PC-9 (cell line): Measurements from ENCODE around the gene AQP12B. TPM values are rescaled to one million over a fixed set of nuclear protein-coding genes. Genes with fewer than 3 reads are reported as not detected.
"Not testable (repeated sequence)": the region's sequence is repeated elsewhere in the genome, so short reads cannot be mapped to it uniquely, and the experiment has no call there.

Experiments
- BruUV-seq: library from RNA; stranded (reverse); fragments of 400-500 nt; replicated peaks from 2 replicates; lab custom pipeline; 2021; lab: Mats Ljungman, UMichigan
- CTCF ChIA-PET: fragments of 300-600 bp; sonication (Branson Sonifier 250); formaldehyde crosslinking; loops from one replicate; lab custom pipeline; 2022; ENCODE audit warnings: antibody characterized with exemption; lab: Charles Lee
- POLR2A ChIA-PET: fragments of 300-600 bp; sonication (Branson Sonifier 250); formaldehyde crosslinking; loops from one replicate; lab custom pipeline; 2022; ENCODE audit warnings: antibody characterized with exemption; ENCODE audit not compliant: unreplicated experiment; lab: Charles Lee
- DNase-seq, 2 experiments: peaks; one replicate each; pipeline versions ENCODE4 v3.0.0 to v3.0.0-alpha.2; 2015 to 2022; ENCODE audit warnings: mixed read lengths in 1 of 2
- H2AFZ ChIP-seq: fragments of 200-600 bp; sonication (generic); 2 replicates; pipeline ENCODE4 v1.8.1; 2017; ENCODE audit warnings: antibody characterized with exemption
- H3F3A ChIP-seq: fragments of 200-600 bp; sonication (generic); 2 replicates; pipeline ENCODE4 v1.8.1; 2017; ENCODE audit warnings: antibody characterized with exemption, mild to moderate bottlenecking, low read depth; ENCODE audit not compliant: insufficient read depth
- H3K27ac ChIP-seq: fragments of 200-600 bp; sonication (generic); 2 replicates; pipeline ENCODE4 v1.6.1; 2016; ENCODE audit warnings: mixed run types
- H3K27me3 ChIP-seq: fragments of 200-600 bp; sonication (generic); 2 replicates; pipeline ENCODE4 v1.6.1; 2016; ENCODE audit warnings: low read depth, mixed run types; ENCODE audit not compliant: insufficient read depth
- H3K36me3 ChIP-seq: fragments of 200-600 bp; sonication (generic); 2 replicates; pipeline ENCODE4 v1.6.1; 2016; ENCODE audit warnings: low read depth, mixed run types
- H3K4me1 ChIP-seq: fragments of 200-600 bp; sonication (generic); replicated peaks from 2 replicates; pipeline ENCODE4 v1.6.1; 2016; ENCODE audit warnings: mixed run types; ENCODE audit not compliant: insufficient read depth
- H3K4me2 ChIP-seq: fragments of 200-600 bp; sonication (generic); 2 replicates; pipeline ENCODE4 v1.6.1; 2017; ENCODE audit warnings: mixed run types
- H3K4me3 ChIP-seq: fragments of 200-600 bp; sonication (generic); 2 replicates; pipeline ENCODE4 v1.6.1; 2016; ENCODE audit warnings: mixed run types
- H3K79me2 ChIP-seq: fragments of 200-600 bp; sonication (generic); 2 replicates; pipeline ENCODE4 v1.6.1; 2017; ENCODE audit warnings: low read depth, mixed run types
- H3K9me2 ChIP-seq: fragments of 200-600 bp; sonication (generic); 2 replicates; pipeline ENCODE4 v1.8.1; 2017; ENCODE audit warnings: mild to moderate bottlenecking; ENCODE audit not compliant: insufficient read depth
- H3K9me3 ChIP-seq: fragments of 200-600 bp; sonication (generic); 2 replicates; pipeline ENCODE4 v1.8.1; 2016; ENCODE audit warnings: low read depth; ENCODE audit not compliant: insufficient read depth
- H4K20me1 ChIP-seq: fragments of 200-600 bp; sonication (generic); 2 replicates; pipeline ENCODE4 v1.8.1; 2017; ENCODE audit not compliant: insufficient read depth
- intact Hi-C: fragments of 100-400 bp; cut with micrococcal nuclease; formaldehyde crosslinking; loops from one replicate; pipeline ENCODE4 v1.10.0; 2022; ENCODE audit not compliant: unreplicated experiment
- total RNA-seq: library from RNA; stranded (reverse); gene quantifications from 2 replicates; pipeline ENCODE4 v1.2.3, GENCODE V29; 2021

The AQP12B gene
- total RNA-seq, 1 experiment from 2014 or later = not detected

DNA sequence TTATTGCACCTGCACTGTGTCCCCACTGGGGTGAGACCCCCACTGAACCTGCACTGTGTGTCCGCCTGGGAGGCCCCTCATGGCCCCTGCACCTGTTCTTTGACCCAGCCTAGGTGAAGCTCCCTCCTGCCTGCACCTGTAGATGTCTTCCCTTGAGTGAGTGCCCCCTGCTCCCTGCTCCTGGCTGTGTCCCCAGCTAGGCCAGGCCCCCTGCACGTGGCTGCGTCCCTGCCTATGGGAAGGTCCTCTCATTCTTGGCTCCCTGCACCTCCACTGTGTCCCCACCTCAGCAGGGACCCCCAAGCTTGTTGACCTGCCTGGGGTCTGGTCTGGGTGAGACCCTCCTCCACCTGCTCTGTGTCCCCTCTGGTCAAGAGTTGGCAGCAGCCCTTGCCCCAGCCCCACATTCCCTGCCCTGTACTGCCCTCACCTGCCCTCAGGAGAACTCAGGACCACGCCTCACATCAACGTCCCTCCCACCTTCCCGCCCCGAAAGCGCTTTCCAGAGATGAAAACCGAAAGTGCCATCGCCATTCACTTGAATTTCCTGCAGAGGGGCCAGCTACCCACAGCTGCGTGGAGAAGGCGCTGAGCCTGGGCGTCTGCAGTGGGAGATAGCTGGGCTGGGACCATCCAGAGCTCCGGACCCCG is 769 bp upstream of the AQP12B start:
- H3K27ac ChIP-seq, POLR2A ChIA-PET, H3K79me2 ChIP-seq, intact Hi-C loops, H2AFZ ChIP-seq, H3K9me2 ChIP-seq, H3K36me3 ChIP-seq, CTCF ChIA-PET, H3K4me2 ChIP-seq, H3K4me3 ChIP-seq, H3F3A ChIP-seq, H3K9me3 ChIP-seq, DNase-seq, H3K4me1 ChIP-seq, H4K20me1 ChIP-seq, BruUV-seq: not testable (repeated sequence)
- H3K27me3 ChIP-seq = peaks cover 38% of the 10 kb centered on the region

DNA sequence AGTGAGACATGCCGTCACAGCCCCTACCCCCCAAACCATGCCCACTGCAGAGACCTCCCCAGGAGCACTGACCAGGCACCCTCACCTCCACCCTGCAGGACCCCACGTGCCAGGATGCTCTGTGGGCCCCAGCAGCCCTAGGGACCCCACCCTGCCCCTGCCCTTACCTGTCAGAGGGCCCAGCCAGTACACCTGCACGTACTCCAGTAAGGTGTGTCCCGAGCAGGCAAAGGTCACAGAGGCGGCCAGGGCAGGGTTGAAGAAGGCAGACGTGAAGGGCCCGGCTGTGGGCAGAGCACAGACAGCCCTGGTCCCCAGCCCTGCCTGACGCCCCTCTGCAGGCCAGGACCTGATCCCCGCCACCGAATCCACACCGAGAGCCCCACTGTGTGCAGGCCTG is 2.5 kb downstream of the AQP12B start:
- H3K4me2 ChIP-seq, H3K36me3 ChIP-seq, H2AFZ ChIP-seq, H4K20me1 ChIP-seq, H3K9me3 ChIP-seq, H3K79me2 ChIP-seq, H3K4me3 ChIP-seq, POLR2A ChIA-PET, H3K27me3 ChIP-seq, intact Hi-C loops, H3K27ac ChIP-seq, CTCF ChIA-PET, DNase-seq, H3K4me1 ChIP-seq, H3F3A ChIP-seq, H3K9me2 ChIP-seq, BruUV-seq: not testable (repeated sequence)

DNA sequence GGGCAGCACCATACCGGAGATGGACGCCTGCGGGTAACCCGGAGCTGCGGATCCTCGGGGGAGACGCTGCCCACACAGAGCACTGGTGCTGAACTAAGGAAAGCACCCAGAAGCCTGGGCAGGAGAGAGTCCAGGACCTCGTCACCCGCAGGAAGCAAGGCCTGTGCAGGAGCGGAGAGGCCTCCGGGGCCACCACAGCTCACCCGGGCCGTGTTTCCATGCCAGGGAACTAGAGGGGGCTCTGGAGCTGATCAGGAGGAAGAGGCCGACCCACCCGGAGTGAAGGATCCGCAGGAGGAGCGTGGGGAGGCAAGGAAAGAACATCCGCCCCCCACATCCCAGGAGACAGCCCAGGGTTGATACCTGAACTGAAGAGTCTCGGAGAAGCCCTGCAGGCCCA is 3.8 kb downstream of the AQP12B start:
- H3K4me2 ChIP-seq, CTCF ChIA-PET, intact Hi-C loops: not testable (repeated sequence)

DNA sequence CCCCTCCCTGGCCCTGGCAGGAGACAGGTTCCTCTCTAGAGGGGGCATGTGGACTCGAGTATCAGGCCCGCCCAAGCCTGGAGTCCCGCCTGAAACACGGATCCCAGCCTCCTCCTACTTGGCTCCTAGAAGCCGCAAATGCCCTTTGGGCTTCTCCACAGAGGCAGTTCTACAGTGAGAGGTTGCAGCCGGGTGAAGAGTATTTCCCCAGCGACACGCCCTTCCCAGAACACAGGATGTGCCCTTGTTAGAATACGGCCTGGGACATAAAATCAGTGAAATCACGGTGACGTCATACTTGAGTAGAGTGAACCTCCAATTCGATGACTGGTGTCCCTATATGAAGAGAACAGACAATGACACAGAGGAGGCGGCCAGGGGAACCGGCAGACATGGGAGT is 4.6 kb downstream of the AQP12B start:
- CTCF ChIA-PET, H2AFZ ChIP-seq, intact Hi-C loops, BruUV-seq, H3F3A ChIP-seq, H3K9me3 ChIP-seq, H3K36me3 ChIP-seq, H4K20me1 ChIP-seq, H3K27ac ChIP-seq, H3K4me3 ChIP-seq, H3K4me2 ChIP-seq, H3K9me2 ChIP-seq, H3K79me2 ChIP-seq, POLR2A ChIA-PET, H3K4me1 ChIP-seq, DNase-seq: not testable (repeated sequence)
- H3K27me3 ChIP-seq = peaks cover 18% of the 10 kb centered on the region

More for the DNA sequence above, 3.8 kb downstream of the AQP12B start:
- BruUV-seq, H3K79me2 ChIP-seq, H3K9me2 ChIP-seq, H3K36me3 ChIP-seq, H3F3A ChIP-seq, H3K4me1 ChIP-seq, H3K4me3 ChIP-seq, H4K20me1 ChIP-seq, H3K27ac ChIP-seq, POLR2A ChIA-PET, H3K9me3 ChIP-seq, DNase-seq, H2AFZ ChIP-seq: not testable (repeated sequence)
- H3K27me3 ChIP-seq = peaks cover 10% of the 10 kb centered on the region

DNA sequence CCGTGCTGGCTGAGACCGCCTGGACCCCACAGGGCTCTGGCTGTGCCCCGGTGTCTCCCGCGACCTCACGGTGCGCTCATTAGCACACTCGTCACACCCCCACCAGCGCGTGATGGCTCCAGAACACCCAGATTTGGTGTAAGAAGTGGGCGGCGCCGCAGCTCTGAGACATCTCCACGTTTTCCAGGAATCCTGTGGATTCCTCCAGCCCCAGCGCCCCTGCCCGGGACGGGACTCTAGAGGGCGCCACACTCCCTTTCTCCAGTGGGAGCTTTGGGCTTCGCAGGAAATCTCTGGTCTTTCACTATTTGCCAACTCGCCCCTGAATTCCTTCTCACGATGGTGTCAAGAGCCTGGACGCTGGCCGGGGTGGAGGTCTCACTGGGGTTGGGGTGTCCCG is 7.3 kb downstream of the AQP12B start:
- H2AFZ ChIP-seq, H3K79me2 ChIP-seq, H4K20me1 ChIP-seq, H3K4me2 ChIP-seq, H3K9me3 ChIP-seq, H3K27ac ChIP-seq, DNase-seq, intact Hi-C loops, POLR2A ChIA-PET, H3K36me3 ChIP-seq, CTCF ChIA-PET, BruUV-seq, H3K9me2 ChIP-seq, H3K4me1 ChIP-seq, H3F3A ChIP-seq, H3K4me3 ChIP-seq: not testable (repeated sequence)
- H3K27me3 ChIP-seq = peaks cover 41% of the 10 kb centered on the region

DNA sequence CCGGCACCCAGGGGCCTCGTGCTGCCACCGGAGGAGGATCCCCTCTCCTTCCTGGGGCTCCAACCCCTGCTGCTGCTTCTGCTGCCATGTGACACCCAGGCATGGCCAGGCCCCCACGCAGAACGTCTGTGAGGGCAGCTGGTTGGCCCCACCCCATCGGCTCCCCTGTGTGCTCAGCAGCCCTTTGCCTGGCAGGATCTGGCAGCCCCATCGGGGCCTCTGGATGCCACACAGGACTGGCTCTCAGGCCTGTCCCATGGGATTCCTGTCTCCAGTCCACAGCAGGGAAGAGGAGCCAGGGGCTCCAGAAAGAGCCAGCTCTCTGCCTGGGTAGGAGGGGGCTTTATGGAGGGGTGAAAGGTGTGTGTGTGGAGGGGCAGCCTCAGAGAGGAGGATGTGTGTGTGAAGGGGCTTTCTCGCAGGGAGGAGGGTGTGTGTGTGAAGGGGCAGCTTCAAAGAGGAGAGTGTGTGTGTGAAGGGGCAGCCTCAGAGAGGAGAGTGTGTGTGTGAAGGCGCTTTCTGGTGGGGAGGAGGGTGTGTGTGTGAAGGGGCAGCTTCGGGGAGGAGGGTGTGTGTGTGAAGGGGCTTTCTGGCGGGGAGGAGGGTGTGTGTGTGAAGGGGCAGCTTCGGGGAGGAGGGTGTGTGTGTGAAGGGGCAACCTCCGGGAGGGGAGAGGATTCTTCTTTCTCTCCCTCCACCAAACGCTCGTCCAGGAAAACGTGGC is 8.1 kb downstream of the AQP12B start:
- H3K9me2 ChIP-seq, H3F3A ChIP-seq, BruUV-seq, H3K4me3 ChIP-seq, H3K36me3 ChIP-seq, H2AFZ ChIP-seq, H3K4me1 ChIP-seq, CTCF ChIA-PET, H3K27ac ChIP-seq, intact Hi-C loops, POLR2A ChIA-PET, H3K79me2 ChIP-seq, H3K9me3 ChIP-seq, H3K4me2 ChIP-seq, H4K20me1 ChIP-seq, DNase-seq: not testable (repeated sequence)
- H3K27me3 ChIP-seq = peaks cover 49% of the 10 kb centered on the region
